ENCODE data around the gene LTBR.

The LTBR gene

DNA sequence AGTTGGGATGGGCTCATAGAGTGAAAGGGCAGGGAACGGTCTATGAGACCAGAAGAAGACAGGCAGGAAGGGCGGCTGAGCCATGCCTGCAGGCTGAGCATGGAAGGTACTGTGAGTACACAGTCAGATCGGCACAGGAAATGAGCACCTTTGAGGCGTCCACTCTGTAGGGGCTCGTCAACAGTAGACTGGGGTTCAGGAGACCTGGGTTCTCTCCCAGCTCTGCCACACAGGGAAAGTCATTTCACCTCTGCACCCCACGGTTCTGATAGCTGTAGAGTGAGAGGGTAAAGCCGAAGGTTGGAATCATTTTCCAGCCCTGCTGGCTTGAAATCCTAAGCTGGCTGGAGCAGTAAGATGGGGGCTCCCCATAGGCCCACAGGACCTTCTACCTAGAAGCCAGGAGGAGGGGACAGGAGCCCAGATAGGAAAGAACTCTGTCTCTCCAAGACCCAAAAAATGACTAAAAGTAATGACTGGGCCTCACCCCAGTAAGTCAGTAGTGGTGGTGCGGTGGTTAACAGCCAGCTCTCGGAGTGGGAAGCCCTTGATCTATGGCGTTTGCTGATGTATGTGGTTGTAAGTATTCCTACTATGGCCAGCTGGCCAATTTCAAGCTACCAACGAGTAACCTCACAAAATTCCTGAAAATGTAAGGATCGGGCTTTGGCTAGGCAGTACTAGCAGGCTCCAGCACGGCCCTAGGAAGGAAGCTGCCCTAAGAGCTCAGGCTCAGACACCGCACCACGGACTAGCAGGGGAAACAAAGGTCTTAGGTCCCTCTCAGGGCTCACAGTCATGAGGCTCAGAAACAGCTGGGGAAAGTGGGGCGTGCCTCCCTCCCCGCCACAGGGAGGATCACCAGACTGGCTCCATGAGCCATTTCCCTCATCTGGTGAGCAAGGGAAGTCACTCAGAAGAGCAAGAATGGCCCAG is 50.5 kb downstream of the LTBR start:
- in situ Hi-C loops (cut with MboI; ENCODE audit: low sequenced_read_pairs, unreplicated experiment): no loop called here
- TF ChIP-seq, protein P1, sequence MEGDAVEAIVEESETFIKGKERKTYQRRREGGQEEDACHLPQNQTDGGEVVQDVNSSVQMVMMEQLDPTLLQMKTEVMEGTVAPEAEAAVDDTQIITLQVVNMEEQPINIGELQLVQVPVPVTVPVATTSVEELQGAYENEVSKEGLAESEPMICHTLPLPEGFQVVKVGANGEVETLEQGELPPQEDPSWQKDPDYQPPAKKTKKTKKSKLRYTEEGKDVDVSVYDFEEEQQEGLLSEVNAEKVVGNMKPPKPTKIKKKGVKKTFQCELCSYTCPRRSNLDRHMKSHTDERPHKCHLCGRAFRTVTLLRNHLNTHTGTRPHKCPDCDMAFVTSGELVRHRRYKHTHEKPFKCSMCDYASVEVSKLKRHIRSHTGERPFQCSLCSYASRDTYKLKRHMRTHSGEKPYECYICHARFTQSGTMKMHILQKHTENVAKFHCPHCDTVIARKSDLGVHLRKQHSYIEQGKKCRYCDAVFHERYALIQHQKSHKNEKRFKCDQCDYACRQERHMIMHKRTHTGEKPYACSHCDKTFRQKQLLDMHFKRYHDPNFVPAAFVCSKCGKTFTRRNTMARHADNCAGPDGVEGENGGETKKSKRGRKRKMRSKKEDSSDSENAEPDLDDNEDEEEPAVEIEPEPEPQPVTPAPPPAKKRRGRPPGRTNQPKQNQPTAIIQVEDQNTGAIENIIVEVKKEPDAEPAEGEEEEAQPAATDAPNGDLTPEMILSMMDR (IDR thresholded peaks at IDR 0.05; ENCODE audit: borderline replicate concordance, control extremely low read depth, extremely low read depth, insufficient read depth, missing control alignments): no peak
- DNase-seq (ENCODE audit: low spot score): no peak

DNA sequence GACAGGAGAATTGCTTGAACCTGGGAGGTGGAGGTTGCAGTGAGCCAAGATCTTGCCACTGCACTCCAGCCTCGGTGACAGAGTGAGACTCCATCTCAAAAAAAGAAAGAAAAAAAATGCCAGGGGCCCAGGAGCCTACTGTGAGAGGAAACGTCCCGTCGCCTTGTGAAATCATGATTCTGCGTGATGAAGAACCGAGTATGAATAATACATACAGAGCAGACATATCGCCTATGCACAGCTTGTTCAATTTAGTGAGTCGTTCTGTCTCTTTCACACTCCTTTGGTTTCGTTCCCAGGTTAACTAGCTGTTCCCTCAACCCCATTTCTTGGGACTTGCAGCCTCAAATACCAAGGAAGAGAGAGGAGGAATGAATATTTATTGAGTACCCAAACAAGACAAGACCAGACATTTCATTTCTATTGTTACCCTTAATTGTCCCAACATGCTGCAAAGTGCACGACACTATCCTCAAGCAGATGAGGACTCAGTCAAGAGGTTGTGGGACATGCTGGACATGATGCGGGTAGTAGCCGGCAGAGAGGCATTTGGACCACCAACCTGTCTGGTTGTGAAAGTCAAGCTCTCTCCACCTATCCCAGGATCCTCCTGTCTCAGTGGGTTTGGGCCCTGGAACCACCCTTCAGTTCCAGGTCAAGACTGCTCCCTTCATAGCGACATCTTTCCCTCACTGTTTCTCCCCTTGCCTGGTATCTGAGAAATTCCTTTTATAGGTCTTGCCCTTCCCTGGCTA is 52.2 kb downstream of the LTBR start:
- TF ChIP-seq, protein P1 (IDR thresholded peaks at IDR 0.05; ENCODE audit: borderline replicate concordance, control extremely low read depth, extremely low read depth, insufficient read depth, missing control alignments): no peak
- no peak for DNase-seq (ENCODE audit: low spot score)
- in situ Hi-C loops (cut with MboI; ENCODE audit: low sequenced_read_pairs, unreplicated experiment): no loop called here

GRCh38 chr12:6437586-6437985 is 53.6 kb downstream of the LTBR start:
- DNase-seq (ENCODE audit: low spot score): no peak
- in situ Hi-C loops (cut with MboI; ENCODE audit: low sequenced_read_pairs, unreplicated experiment): no loop called here
- TF ChIP-seq, protein P1 (IDR thresholded peaks at IDR 0.05; ENCODE audit: borderline replicate concordance, control extremely low read depth, extremely low read depth, insufficient read depth, missing control alignments): no peak

GRCh38 chr12:6438345-6438744 is 54.4 kb downstream of the LTBR start:
- TF ChIP-seq, protein P1 (IDR thresholded peaks at IDR 0.05; ENCODE audit: borderline replicate concordance, control extremely low read depth, extremely low read depth, insufficient read depth, missing control alignments): no peak
- in situ Hi-C loops (cut with MboI; ENCODE audit: low sequenced_read_pairs, unreplicated experiment): no loop called here
- no peak for DNase-seq (ENCODE audit: low spot score)

DNA sequence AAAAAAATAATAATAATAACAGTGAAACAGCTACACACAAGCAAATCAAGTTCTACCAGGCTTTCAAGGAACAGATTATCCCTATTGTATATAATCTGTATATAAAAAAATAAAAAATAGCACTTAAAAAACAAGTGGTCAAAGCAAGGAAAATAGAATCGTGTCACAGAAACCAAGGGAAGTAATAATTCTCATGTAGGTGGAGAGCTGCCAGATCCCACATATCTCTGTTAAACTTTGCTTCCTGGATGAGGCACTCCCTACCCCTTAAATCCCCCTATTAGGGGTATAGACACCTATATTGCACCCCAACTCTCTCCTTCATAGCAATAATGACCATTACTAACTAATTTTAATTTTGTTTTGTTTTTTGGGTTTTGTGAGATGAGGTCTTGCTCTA is 56.4 kb downstream of the LTBR start:
- in situ Hi-C loops (cut with MboI; ENCODE audit: low sequenced_read_pairs, unreplicated experiment): no loop called here
- TF ChIP-seq, protein P1 (IDR thresholded peaks at IDR 0.05; ENCODE audit: borderline replicate concordance, control extremely low read depth, extremely low read depth, insufficient read depth, missing control alignments): no peak
- no peak for DNase-seq (ENCODE audit: low spot score)

All from GM13976 (cell line).